Calu3 (cell line): ENCODE data around the gene PGM3. TPM values are rescaled to one million over a fixed set of nuclear protein-coding genes. Genes with fewer than 3 reads are reported as not detected.

ENCODE experiments used
- BruUV-seq: library from RNA; stranded (reverse); fragments of 400-500 nt; replicated peaks from 2 replicates; lab custom pipeline; 2021; lab: Mats Ljungman, UMichigan
- CTCF ChIA-PET: fragments of 300-600 bp; sonication (Branson Sonifier 250); formaldehyde crosslinking; loops from one replicate; lab custom pipeline; 2022; ENCODE audit warnings: antibody characterized with exemption; lab: Charles Lee
- DNase-seq: peaks from one replicate; pipeline ENCODE4 v3.0.0; 2022
- H3K27ac Mint-ChIP-seq: one replicate; pipeline ENCODE4 v1.8.0; 2022; ENCODE audit warnings: mixed read lengths; ENCODE audit not compliant: unreplicated experiment
- H3K27me3 Mint-ChIP-seq: one replicate; pipeline ENCODE4 v1.8.0; 2022; ENCODE audit warnings: mixed read lengths; ENCODE audit not compliant: unreplicated experiment
- H3K36me3 Mint-ChIP-seq: one replicate; pipeline ENCODE4 v1.8.0; 2022; ENCODE audit warnings: mild to moderate bottlenecking, moderate library complexity, mixed read lengths; ENCODE audit not compliant: insufficient read depth, unreplicated experiment
- H3K4me1 Mint-ChIP-seq: one replicate; pipeline ENCODE4 v1.8.0; 2022; ENCODE audit warnings: mild to moderate bottlenecking, low read depth, mixed read lengths; ENCODE audit not compliant: unreplicated experiment
- H3K4me3 Mint-ChIP-seq: one replicate; pipeline ENCODE4 v1.8.0; 2022; ENCODE audit warnings: mild to moderate bottlenecking, low read depth, moderate library complexity, mixed read lengths; ENCODE audit not compliant: unreplicated experiment
- H3K9me3 Mint-ChIP-seq: one replicate; pipeline ENCODE4 v1.8.0; 2022; ENCODE audit warnings: low read depth, mixed read lengths; ENCODE audit not compliant: unreplicated experiment
- intact Hi-C: fragments of 100-400 bp; cut with micrococcal nuclease; formaldehyde crosslinking; loops from one replicate; pipeline ENCODE4 v1.10.0; 2022; ENCODE audit not compliant: unreplicated experiment
- total RNA-seq: library from RNA; stranded (reverse); gene quantifications from 2 replicates; pipeline ENCODE4 v1.2.3, GENCODE V29; 2022
- TF ChIP-seq, protein P1 (sequence below): fragments of 200-600 bp; IDR thresholded peaks from one replicate; pipeline ENCODE4 v1.8.0; 2022; ENCODE audit warnings: antibody characterized with exemption; ENCODE audit not compliant: unreplicated experiment

The PGM3 gene
- total RNA-seq, 1 experiment from 2014 or later, result 46.6 TPM

GRCh38 chr6:83138758-83139157 is 54.3 kb downstream of the PGM3 start:
- no peaks in the 10 kb centered on the region for H3K9me3 Mint-ChIP-seq
- TF ChIP-seq, protein P1, sequence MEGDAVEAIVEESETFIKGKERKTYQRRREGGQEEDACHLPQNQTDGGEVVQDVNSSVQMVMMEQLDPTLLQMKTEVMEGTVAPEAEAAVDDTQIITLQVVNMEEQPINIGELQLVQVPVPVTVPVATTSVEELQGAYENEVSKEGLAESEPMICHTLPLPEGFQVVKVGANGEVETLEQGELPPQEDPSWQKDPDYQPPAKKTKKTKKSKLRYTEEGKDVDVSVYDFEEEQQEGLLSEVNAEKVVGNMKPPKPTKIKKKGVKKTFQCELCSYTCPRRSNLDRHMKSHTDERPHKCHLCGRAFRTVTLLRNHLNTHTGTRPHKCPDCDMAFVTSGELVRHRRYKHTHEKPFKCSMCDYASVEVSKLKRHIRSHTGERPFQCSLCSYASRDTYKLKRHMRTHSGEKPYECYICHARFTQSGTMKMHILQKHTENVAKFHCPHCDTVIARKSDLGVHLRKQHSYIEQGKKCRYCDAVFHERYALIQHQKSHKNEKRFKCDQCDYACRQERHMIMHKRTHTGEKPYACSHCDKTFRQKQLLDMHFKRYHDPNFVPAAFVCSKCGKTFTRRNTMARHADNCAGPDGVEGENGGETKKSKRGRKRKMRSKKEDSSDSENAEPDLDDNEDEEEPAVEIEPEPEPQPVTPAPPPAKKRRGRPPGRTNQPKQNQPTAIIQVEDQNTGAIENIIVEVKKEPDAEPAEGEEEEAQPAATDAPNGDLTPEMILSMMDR, result no peak
- H3K36me3 Mint-ChIP-seq, result no peaks in the 10 kb centered on the region
- no peak overlapping the region for H3K27ac Mint-ChIP-seq
- no peaks in the 10 kb centered on the region for H3K4me1 Mint-ChIP-seq
- no peaks in the 10 kb centered on the region for H3K27me3 Mint-ChIP-seq
- intact Hi-C loops, result no loop called here
- no peak overlapping the region for H3K4me3 Mint-ChIP-seq
- CTCF ChIA-PET, result no interaction called here
- DNase-seq, result no peak
- BruUV-seq, result no TSS peak

GRCh38 chr6:83138118-83138722 is 54.8 kb downstream of the PGM3 start:
- intact Hi-C loops, result no loop called here
- Mint-ChIP-seq H3K4me1 (no peaks in the 10 kb centered on the region), H3K9me3 (no peaks in the 10 kb centered on the region), H3K4me3 (no peak overlapping the region), H3K27ac (no peak overlapping the region), H3K36me3 (no peaks in the 10 kb centered on the region), H3K27me3 (no peaks in the 10 kb centered on the region)
- CTCF ChIA-PET, result no interaction called here
- TF ChIP-seq, protein P1, result no peak
- no peak for DNase-seq
- BruUV-seq, result no TSS peak

DNA sequence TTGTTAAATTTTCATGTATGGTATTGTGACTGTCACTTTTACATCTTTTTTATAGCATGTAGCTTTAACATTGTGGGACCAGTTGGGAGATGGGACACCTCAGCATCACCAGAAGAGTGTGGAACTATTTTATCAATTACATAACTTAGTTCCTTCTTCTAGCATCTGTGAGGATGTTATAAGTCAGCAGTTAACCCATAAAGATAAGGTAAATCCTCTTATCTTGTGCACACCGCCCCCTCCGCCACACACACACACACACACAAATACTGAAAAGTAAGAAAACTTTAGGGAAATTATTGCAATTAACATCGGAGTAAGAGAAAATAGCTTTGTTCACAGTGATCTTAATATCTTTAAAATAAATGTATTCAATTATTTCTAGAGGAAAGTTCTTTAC is 60.9 kb downstream of the PGM3 start:
- BruUV-seq, result no TSS peak
- DNase-seq, result no peak
- Mint-ChIP-seq H3K36me3 (no peaks in the 10 kb centered on the region), H3K4me3 (no peak overlapping the region), H3K4me1 (no peaks in the 10 kb centered on the region), H3K9me3 (no peaks in the 10 kb centered on the region), H3K27ac (no peak overlapping the region), H3K27me3 (no peaks in the 10 kb centered on the region)
- intact Hi-C loops, result no loop called here
- TF ChIP-seq, protein P1, result no peak
- CTCF ChIA-PET, result no interaction called here

GRCh38 chr6:83127976-83128375 is 65.1 kb downstream of the PGM3 start:
- Mint-ChIP-seq H3K27ac (no peak overlapping the region), H3K9me3 (no peaks in the 10 kb centered on the region), H3K4me1 (no peaks in the 10 kb centered on the region), H3K4me3 (no peak overlapping the region), H3K27me3 (no peaks in the 10 kb centered on the region), H3K36me3 (no peaks in the 10 kb centered on the region)
- TF ChIP-seq, protein P1, result no peak
- intact Hi-C loops, result no loop called here
- no peak for DNase-seq
- BruUV-seq, result no TSS peak
- CTCF ChIA-PET, result no interaction called here
